Trophoblast cell (in vitro differentiated cells and primary cell): Measurements from ENCODE around the gene MIOX.

Source experiments
- DNase-seq, 2 donors: peaks; one replicate each; pipeline ENCODE4 v3.0.0-alpha.2; 2016
- H2AFZ ChIP-seq: 2 replicates; pipeline ENCODE4 v1.6.1; 2013; ENCODE audit warnings: low read length, moderate library complexity, mild to moderate bottlenecking; ENCODE audit not compliant: insufficient read depth, poor library complexity
- H2AK5ac ChIP-seq: 2 replicates; pipeline ENCODE4 v1.6.1; 2013; ENCODE audit warnings: mild to moderate bottlenecking, low read length
- H2BK120ac ChIP-seq: 2 replicates; pipeline ENCODE4 v1.6.1; 2013; ENCODE audit warnings: low read length, mild to moderate bottlenecking, moderate library complexity; ENCODE audit not compliant: insufficient read depth, poor library complexity
- H2BK12ac ChIP-seq: 2 replicates; pipeline ENCODE4 v1.6.1; 2013; ENCODE audit warnings: mild to moderate bottlenecking, low read length, moderate library complexity
- H2BK5ac ChIP-seq: 2 replicates; pipeline ENCODE4 v1.6.1; 2013; ENCODE audit warnings: low read length, low read depth, moderate library complexity, mild to moderate bottlenecking; ENCODE audit not compliant: poor library complexity
- H3K14ac ChIP-seq: 2 replicates; pipeline ENCODE4 v1.6.1; 2013; ENCODE audit warnings: mild to moderate bottlenecking, low read length
- H3K18ac ChIP-seq: 2 replicates; pipeline ENCODE4 v1.6.1; 2013; ENCODE audit warnings: mild to moderate bottlenecking, low read length
- H3K23ac ChIP-seq: 2 replicates; pipeline ENCODE4 v1.6.1; 2013; ENCODE audit warnings: low read length
- H3K27ac ChIP-seq: 2 replicates; pipeline ENCODE4 v1.5.1; 2013; ENCODE audit warnings: low read depth, mild to moderate bottlenecking, inconsistent platforms, low read length, moderate library complexity
- H3K27me3 ChIP-seq: 2 replicates; pipeline ENCODE4 v1.6.1; 2013; ENCODE audit warnings: inconsistent platforms, mild to moderate bottlenecking, low read length, moderate library complexity; ENCODE audit not compliant: insufficient read depth
- H3K36me3 ChIP-seq, 2 experiments: 1 replicate in 1 of 2; 2 replicates in 1 of 2; pipeline ENCODE4 v1.6.1; 2013; ENCODE audit warnings: low read length in 2 of 2, mild to moderate bottlenecking in 2 of 2, moderate library complexity in 1 of 2; ENCODE audit not compliant: insufficient read depth in 2 of 2, control insufficient read depth in 1 of 2
- H3K4ac ChIP-seq: 2 replicates; pipeline ENCODE4 v1.6.1; 2013; ENCODE audit warnings: low read depth, mild to moderate bottlenecking, low read length, moderate library complexity
- H3K4me1 ChIP-seq, 2 experiments: 1 replicate in 1 of 2; 2 replicates in 1 of 2; pipeline ENCODE4 v1.6.1; 2013; ENCODE audit warnings: low read length in 2 of 2, mild to moderate bottlenecking in 2 of 2, moderate library complexity in 1 of 2; ENCODE audit not compliant: insufficient read depth in 2 of 2, control insufficient read depth in 1 of 2
- H3K4me2 ChIP-seq: 2 replicates; pipeline ENCODE4 v1.6.1; 2013; ENCODE audit warnings: inconsistent platforms, mild to moderate bottlenecking, low read length, moderate library complexity
- H3K4me3 ChIP-seq: 2 replicates; pipeline ENCODE4 v1.5.1; 2013; ENCODE audit warnings: mild to moderate bottlenecking, low read depth, low read length, inconsistent platforms
- H3K79me1 ChIP-seq: one replicate; pipeline ENCODE4 v1.6.1; 2013; ENCODE audit warnings: low read length
- H3K79me2 ChIP-seq: 2 replicates; pipeline ENCODE4 v1.6.1; 2013; ENCODE audit warnings: low read length, mild to moderate bottlenecking; ENCODE audit not compliant: control insufficient read depth, insufficient read depth, poor library complexity
- H3K9ac ChIP-seq: 2 replicates; pipeline ENCODE4 v1.6.1; 2013; ENCODE audit warnings: mild to moderate bottlenecking, low read length
- H3K9me3 ChIP-seq: 2 replicates; pipeline ENCODE4 v1.6.1; 2013; ENCODE audit warnings: low read depth, mild to moderate bottlenecking, control low read depth, inconsistent platforms, low read length; ENCODE audit not compliant: insufficient read depth
- H4K12ac ChIP-seq: 2 replicates; pipeline ENCODE4 v1.6.1; 2013; ENCODE audit warnings: low read depth, mild to moderate bottlenecking, low read length, moderate library complexity
- H4K8ac ChIP-seq: 2 replicates; pipeline ENCODE4 v1.6.1; 2013; ENCODE audit warnings: low read depth, mild to moderate bottlenecking, low read length, moderate library complexity
- H4K91ac ChIP-seq: one replicate; pipeline ENCODE4 v1.6.1; 2013; ENCODE audit warnings: low read depth, mild to moderate bottlenecking, low read length, moderate library complexity
- WGBS: extraction: QIAGEN DNeasy Blood & Tissue Kit; methylation state at CpG from one replicate; pipeline ENCODE4 v1.1.7; 2013; ENCODE audit warnings: missing lambda C conversion rate; ENCODE audit not compliant: insufficient read length, insufficient coverage; ENCODE audit errors: extremely low coverage; 5-methylcytosine and 5-hydroxymethylcytosine counted together

MIOX gene

GRCh38 chr22:50446708-50447575, 39.7 kb upstream of the MIOX start:
- H3K27ac ChIP-seq: no peak overlapping the region
- no peak overlapping the region for H4K12ac ChIP-seq
- H3K23ac ChIP-seq: no peak overlapping the region
- H3K9ac ChIP-seq: no peak overlapping the region
- H3K4ac ChIP-seq: no peak overlapping the region
- H3K9me3 ChIP-seq: no peaks in the 10 kb centered on the region
- no peak overlapping the region for H2AFZ ChIP-seq
- H2BK120ac ChIP-seq: no peak overlapping the region
- no peak overlapping the region for H3K4me2 ChIP-seq
- H3K79me2 ChIP-seq: no peaks in the 10 kb centered on the region
- H3K4me3 ChIP-seq: no peak overlapping the region
- no peak overlapping the region for H3K14ac ChIP-seq
- peaks cover 57 to 61% of the 10 kb centered on the region in 2 experiments for H3K36me3 ChIP-seq
- no peak overlapping the region for H2AK5ac ChIP-seq
- H3K79me1 ChIP-seq: no peaks in the 10 kb centered on the region
- H3K18ac ChIP-seq: no peak overlapping the region
- H4K8ac ChIP-seq: no peak overlapping the region
- H3K4me1 ChIP-seq: no peaks in the 10 kb centered on the region
- H3K27me3 ChIP-seq: no peaks in the 10 kb centered on the region
- WGBS: no CpG with 5 or more reads among the region's 54 CpGs
- no peak for DNase-seq
- no peak overlapping the region for H2BK12ac ChIP-seq
- no peak overlapping the region for H4K91ac ChIP-seq
- H2BK5ac ChIP-seq: no peak overlapping the region

- no peaks in the 10 kb centered on the region for H3K79me2 ChIP-seq
- H3K23ac ChIP-seq: no peak overlapping the region
- H3K4me1 ChIP-seq: no peaks in the 10 kb centered on the region
- no peaks in the 10 kb centered on the region for H3K9me3 ChIP-seq
- H3K4me3 ChIP-seq: no peak overlapping the region
- H3K14ac ChIP-seq: no peak overlapping the region
- no peak overlapping the region for H2AK5ac ChIP-seq
- no peak overlapping the region for H2AFZ ChIP-seq
- WGBS: no CpG with 5 or more reads among the region's 27 CpGs
- H3K27me3 ChIP-seq: no peaks in the 10 kb centered on the region
- H3K27ac ChIP-seq: no peak overlapping the region
- H3K4ac ChIP-seq: no peak overlapping the region
- H2BK12ac ChIP-seq: no peak overlapping the region
- no peaks in the 10 kb centered on the region for H3K79me1 ChIP-seq
- H4K8ac ChIP-seq: no peak overlapping the region
- no peak overlapping the region for H4K12ac ChIP-seq
- H3K4me2 ChIP-seq: no peak overlapping the region
- H2BK120ac ChIP-seq: no peak overlapping the region
- no peak overlapping the region for H3K9ac ChIP-seq
- no peak overlapping the region for H4K91ac ChIP-seq
- no peak overlapping the region for H3K18ac ChIP-seq
- no peak for DNase-seq
- H3K36me3 ChIP-seq: peaks cover 55 to 59% of the 10 kb centered on the region in 2 experiments
- no peak overlapping the region for H2BK5ac ChIP-seq
These were observed 38.8 kb upstream of the MIOX start for GRCh38 chr22:50447576-50448551.

- Histone ChIP-seq H3K36me3 (peaks cover 57 to 59% of the 10 kb centered on the region in 2 experiments), H3K79me2 (no peaks in the 10 kb centered on the region), H4K8ac (no peak overlapping the region), H3K23ac (no peak overlapping the region), H2AK5ac (no peak overlapping the region), H3K9ac (no peak overlapping the region), H4K91ac (no peak overlapping the region), H3K4me2 (no peak overlapping the region), H3K9me3 (peaks cover 2% of the 10 kb centered on the region), H4K12ac (no peak overlapping the region), H2BK12ac (no peak overlapping the region), H3K14ac (no peak overlapping the region), H3K27ac (no peak overlapping the region), H2AFZ (no peak overlapping the region), H3K18ac (no peak overlapping the region), H2BK120ac (no peak overlapping the region), H2BK5ac (no peak overlapping the region), H3K79me1 (no peaks in the 10 kb centered on the region), H3K4me3 (no peak overlapping the region), H3K4me1 (no peaks in the 10 kb centered on the region), H3K27me3 (no peaks in the 10 kb centered on the region), H3K4ac (no peak overlapping the region)
- DNase-seq: no peak
- WGBS: no CpG with 5 or more reads among the region's 5 CpGs
These were observed 34.0 kb upstream of the MIOX start for GRCh38 chr22:50452649-50453048.

GRCh38 chr22:50454556-50455075, 32.0 kb upstream of the MIOX start:
- Histone ChIP-seq H3K4me1 (no peaks in the 10 kb centered on the region), H2AFZ (no peak overlapping the region), H3K79me2 (no peaks in the 10 kb centered on the region), H2BK120ac (no peak overlapping the region), H3K79me1 (no peaks in the 10 kb centered on the region), H4K8ac (no peak overlapping the region), H2BK5ac (no peak overlapping the region), H3K9me3 (peaks cover 2% of the 10 kb centered on the region), H4K91ac (no peak overlapping the region), H3K27ac (no peak overlapping the region), H3K4me2 (no peak overlapping the region), H4K12ac (no peak overlapping the region), H3K9ac (no peak overlapping the region), H2BK12ac (no peak overlapping the region), H2AK5ac (no peak overlapping the region), H3K4me3 (no peak overlapping the region), H3K14ac (no peak overlapping the region), H3K23ac (no peak overlapping the region), H3K36me3 (peaks cover 60 to 63% of the 10 kb centered on the region in 2 experiments), H3K27me3 (no peaks in the 10 kb centered on the region), H3K4ac (no peak overlapping the region), H3K18ac (no peak overlapping the region)
- no peak for DNase-seq
- WGBS: no CpG with 5 or more reads among the region's 27 CpGs
